ENCODE data around the gene PARVB. TPM values are rescaled to one million over a fixed set of nuclear protein-coding genes. Genes with fewer than 3 reads are reported as not detected.
A peak's percentile ranks its signal among the peaks of the same experiment; 100 is the strongest.

PARVB gene
- total RNA-seq, 1 experiment from 2014 or later: 85.3 TPM

- Histone ChIP-seq H3K9me3 (ENCODE audit: low read length) (no peaks in the 10 kb centered on the region), H3K4me1 (ENCODE audit: insufficient read depth, low read length) (no peaks in the 10 kb centered on the region), H3K27me3 (ENCODE audit: low read length) (no peaks in the 10 kb centered on the region), H3K27ac (ENCODE audit: low read length) (no peak overlapping the region), H3K4me2 (ENCODE audit: low read length) (no peak overlapping the region), H3K9me2 (replicated peaks; ENCODE audit: low read length) (no peaks in the 10 kb centered on the region), H3F3A (ENCODE audit: low read length, unreplicated experiment) (no peaks in the 10 kb centered on the region), H3K36me3 (ENCODE audit: low read depth, low read length) (no peaks in the 10 kb centered on the region), H4K20me1 (ENCODE audit: low read length) (no peaks in the 10 kb centered on the region), H2AFZ (ENCODE audit: low read length) (no peak overlapping the region), H3K9ac (ENCODE audit: low read length) (no peak overlapping the region), H3K79me2 (ENCODE audit: low read length) (no peaks in the 10 kb centered on the region), H3K4me3 (ENCODE audit: low read length) (no peak overlapping the region)
- BruUV-seq (replicated peaks): no TSS peak
- no peak for DNase-seq
- ATAC-seq: no peak
- ChIA-PET CTCF (no interaction called here), POLR2A (ENCODE audit: unreplicated experiment) (no interaction called here)
- no peak for TF ChIP-seq EZH2phosphoT487 (IDR thresholded peaks at IDR 0.05; ENCODE audit: borderline replicate concordance, low read length)
- TF ChIP-seq EZH2 (IDR thresholded peaks at IDR 0.05; ENCODE audit: low read length, unreplicated experiment): no peak
- TF ChIP-seq CTCF (conservative IDR thresholded peaks at IDR 0.05; ENCODE audit: low read depth, low read length): no peak
- intact Hi-C loops (cut with micrococcal nuclease): no loop called here
Measured at GRCh38 chr22:44090571-44090905, 66.4 kb downstream of the PARVB start.

GRCh38 chr22:44091021-44091721, 67.1 kb downstream of the PARVB start:
- H3K79me2 ChIP-seq (ENCODE audit: low read length): no peaks in the 10 kb centered on the region
- no peak for TF ChIP-seq EZH2phosphoT487 (IDR thresholded peaks at IDR 0.05; ENCODE audit: borderline replicate concordance, low read length)
- no peak for TF ChIP-seq EZH2 (IDR thresholded peaks at IDR 0.05; ENCODE audit: low read length, unreplicated experiment)
- TF ChIP-seq CTCF (conservative IDR thresholded peaks at IDR 0.05; ENCODE audit: low read depth, low read length): peak; percentile 47; the same call in 1 of the 2 replicates
- H3K4me1 ChIP-seq (ENCODE audit: insufficient read depth, low read length): no peaks in the 10 kb centered on the region
- no peak overlapping the region for H3K27ac ChIP-seq (ENCODE audit: low read length)
- no peaks in the 10 kb centered on the region for H3K9me3 ChIP-seq (ENCODE audit: low read length)
- no TSS peak for BruUV-seq (replicated peaks)
- POLR2A ChIA-PET (ENCODE audit: unreplicated experiment): no interaction called here
- peak; percentile 26 for DNase-seq
- no peaks in the 10 kb centered on the region for H3F3A ChIP-seq (ENCODE audit: low read length, unreplicated experiment)
- H3K27me3 ChIP-seq (ENCODE audit: low read length): no peaks in the 10 kb centered on the region
- H3K36me3 ChIP-seq (ENCODE audit: low read depth, low read length): no peaks in the 10 kb centered on the region
- CTCF ChIA-PET: no interaction called here
- no peak overlapping the region for H3K4me2 ChIP-seq (ENCODE audit: low read length)
- no peak overlapping the region for H2AFZ ChIP-seq (ENCODE audit: low read length)
- intact Hi-C loops (cut with micrococcal nuclease): no loop called here
- no peak; the same call in 1 of the 2 replicates for ATAC-seq
- no peak overlapping the region for H3K9ac ChIP-seq (ENCODE audit: low read length)
- H4K20me1 ChIP-seq (ENCODE audit: low read length): no peaks in the 10 kb centered on the region
- no peaks in the 10 kb centered on the region for H3K9me2 ChIP-seq (replicated peaks; ENCODE audit: low read length)
- H3K4me3 ChIP-seq (ENCODE audit: low read length): no peak overlapping the region

- no peaks in the 10 kb centered on the region for H3K9me3 ChIP-seq (ENCODE audit: low read length)
- no peak for ATAC-seq
- H3K4me1 ChIP-seq (ENCODE audit: insufficient read depth, low read length): no peaks in the 10 kb centered on the region
- no peak overlapping the region for H3K4me2 ChIP-seq (ENCODE audit: low read length)
- no peaks in the 10 kb centered on the region for H3K9me2 ChIP-seq (replicated peaks; ENCODE audit: low read length)
- no peaks in the 10 kb centered on the region for H3K36me3 ChIP-seq (ENCODE audit: low read depth, low read length)
- no peaks in the 10 kb centered on the region for H3K27me3 ChIP-seq (ENCODE audit: low read length)
- BruUV-seq (replicated peaks): no TSS peak
- H2AFZ ChIP-seq (ENCODE audit: low read length): no peak overlapping the region
- no peaks in the 10 kb centered on the region for H4K20me1 ChIP-seq (ENCODE audit: low read length)
- no peak overlapping the region for H3K4me3 ChIP-seq (ENCODE audit: low read length)
- no peak overlapping the region for H3K9ac ChIP-seq (ENCODE audit: low read length)
- intact Hi-C loops (cut with micrococcal nuclease): no loop called here
- no peak for TF ChIP-seq EZH2 (IDR thresholded peaks at IDR 0.05; ENCODE audit: low read length, unreplicated experiment)
- no peak for TF ChIP-seq EZH2phosphoT487 (IDR thresholded peaks at IDR 0.05; ENCODE audit: borderline replicate concordance, low read length)
- no peak for TF ChIP-seq CTCF (conservative IDR thresholded peaks at IDR 0.05; ENCODE audit: low read depth, low read length)
- CTCF ChIA-PET: no interaction called here
- H3K27ac ChIP-seq (ENCODE audit: low read length): no peak overlapping the region
- H3F3A ChIP-seq (ENCODE audit: low read length, unreplicated experiment): no peaks in the 10 kb centered on the region
- no peak for DNase-seq
- H3K79me2 ChIP-seq (ENCODE audit: low read length): no peaks in the 10 kb centered on the region
- POLR2A ChIA-PET (ENCODE audit: unreplicated experiment): no interaction called here
Measured at GRCh38 chr22:44091751-44092150, 67.6 kb downstream of the PARVB start.

Measured in PC-3 (cell line).